SW 1271 (cell line): Measurements from ENCODE around the gene FOXA2.

Source experiments
- DNase-seq, 2 experiments: peaks; one replicate each; lab custom pipeline; 2025; lab: John Stamatoyannopoulos, UW

FOXA2 gene

GRCh38 chr20:22536141-22536828, 48.1 kb downstream of the FOXA2 start:
- no peak for DNase-seq

DNA sequence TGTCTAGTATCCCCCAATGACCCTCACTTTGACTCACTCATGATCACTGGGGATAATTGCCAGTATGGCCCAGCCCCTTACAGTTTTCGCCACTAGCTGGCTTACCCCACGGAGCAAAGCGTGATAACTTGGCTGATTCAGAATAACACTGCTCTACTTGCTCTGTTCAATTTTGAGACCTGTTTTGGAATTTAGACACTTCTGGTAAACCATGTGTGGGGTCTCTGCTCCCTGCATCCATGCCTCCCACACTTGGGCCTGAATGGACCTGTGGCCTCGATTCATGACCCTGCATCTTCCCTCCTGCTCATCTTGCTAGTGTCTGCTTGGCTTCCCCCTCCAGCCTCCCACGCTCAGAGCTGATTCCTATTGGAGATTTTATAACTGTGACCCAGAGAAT, 48.9 kb downstream of the FOXA2 start:
- no peak for DNase-seq

- no peak for DNase-seq
Measured at GRCh38 chr20:22533823-22534751, 50.3 kb downstream of the FOXA2 start.

- DNase-seq: no peak
Measured at GRCh38 chr20:22532598-22532997, 51.8 kb downstream of the FOXA2 start.

DNA sequence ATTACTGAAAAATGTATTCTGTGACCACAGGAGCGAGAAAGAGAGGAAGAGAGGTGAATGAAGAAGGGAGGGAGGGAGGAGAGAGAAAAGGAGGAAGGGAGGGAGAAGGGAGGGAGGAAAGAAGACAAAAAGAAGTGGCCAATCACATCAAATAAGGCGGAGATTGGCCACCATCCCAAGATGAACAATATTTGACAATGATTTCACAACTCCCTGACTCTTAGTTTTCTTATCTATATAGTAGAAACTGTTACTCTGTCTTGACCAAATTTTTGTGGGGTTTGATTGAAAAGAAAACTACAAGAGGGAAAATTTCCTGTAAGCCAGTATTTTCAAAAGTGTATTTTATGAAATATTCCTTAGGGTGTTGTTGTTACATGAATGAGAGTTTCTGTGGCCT, 52.6 kb downstream of the FOXA2 start:
- no peak for DNase-seq

DNA sequence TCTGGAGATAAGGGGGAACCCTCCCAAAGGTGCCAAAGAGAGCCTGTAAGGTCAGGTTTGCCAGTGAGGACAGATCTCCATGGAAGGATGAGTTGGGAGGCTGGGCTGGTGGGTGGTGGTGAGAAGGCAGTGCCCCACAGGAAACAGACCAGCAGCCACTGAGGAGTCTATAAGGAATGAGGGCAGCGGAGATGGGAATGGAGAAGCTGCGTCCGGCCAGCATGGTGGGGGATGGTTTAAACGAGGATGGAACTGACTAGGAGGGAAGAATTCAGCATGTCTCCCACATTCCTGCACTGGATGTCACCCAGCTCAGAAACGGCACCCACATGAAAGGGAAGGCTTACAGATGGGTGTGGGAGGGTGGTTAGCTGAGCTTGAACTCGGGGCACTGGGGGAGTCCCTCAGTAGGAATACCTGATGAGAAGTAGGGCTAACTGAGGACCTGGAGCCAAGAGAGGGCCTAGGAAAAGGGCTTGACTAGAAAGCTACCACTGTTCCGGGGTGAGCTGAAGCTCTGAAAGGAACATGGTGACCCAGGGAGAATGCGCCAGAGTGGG, 53.2 kb downstream of the FOXA2 start:
- DNase-seq: no peak
